Measurements from ENCODE around the gene TOR3A. TPM values are rescaled to one million over a fixed set of nuclear protein-coding genes. Genes with fewer than 3 reads are reported as not detected.

The TOR3A gene
- total and polyA plus RNA-seq, 2 of the 13 experiments (the other 11 are each of a cell fraction or from before 2014, with no cell fraction given), result 14.7 to 28.4 TPM

DNA sequence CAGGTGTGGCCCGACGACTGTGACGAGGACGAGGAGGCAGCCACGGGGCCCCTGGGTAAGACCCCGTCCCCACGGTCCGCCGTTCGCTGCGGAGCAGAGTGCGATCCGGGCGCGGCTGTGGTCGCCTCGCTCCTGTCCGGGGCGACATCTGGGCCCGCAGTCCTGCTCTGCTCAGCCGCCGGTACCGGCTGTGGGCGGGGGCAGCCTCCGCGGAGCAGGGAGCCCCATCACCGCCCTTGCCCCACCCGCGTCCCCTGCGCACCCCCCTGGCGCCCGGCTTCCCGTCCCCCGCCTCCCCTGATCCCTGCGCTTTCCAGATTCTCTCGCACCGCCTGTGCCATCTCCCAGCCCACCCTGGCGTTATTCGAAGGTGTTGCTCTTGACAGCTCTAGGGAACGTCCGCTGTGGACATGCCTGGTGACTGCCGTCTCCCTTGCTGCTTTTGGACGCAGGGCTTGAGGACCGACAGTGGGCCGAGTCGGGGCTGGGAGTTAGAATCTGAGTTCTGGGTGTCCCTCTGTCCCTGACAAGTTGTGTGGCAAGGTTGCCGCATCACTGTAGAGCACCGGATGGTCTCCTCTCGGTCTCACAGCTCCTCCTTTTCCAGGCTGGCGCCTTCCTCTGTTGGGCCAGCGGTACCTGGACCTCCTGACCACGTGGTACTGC, 596 bp downstream of the TOR3A start (continued):
- TF ChIP-seq PHF8 (CRISPR knock-in tag; IDR thresholded peaks at IDR 0.05) (peak; percentile 41; the same call in 1 of the 2 replicates), ZNF850 (CRISPR knock-in tag; conservative IDR thresholded peaks at IDR 0.05) (peak; percentile 78; the same call in 1 of the 2 replicates)

DNA sequence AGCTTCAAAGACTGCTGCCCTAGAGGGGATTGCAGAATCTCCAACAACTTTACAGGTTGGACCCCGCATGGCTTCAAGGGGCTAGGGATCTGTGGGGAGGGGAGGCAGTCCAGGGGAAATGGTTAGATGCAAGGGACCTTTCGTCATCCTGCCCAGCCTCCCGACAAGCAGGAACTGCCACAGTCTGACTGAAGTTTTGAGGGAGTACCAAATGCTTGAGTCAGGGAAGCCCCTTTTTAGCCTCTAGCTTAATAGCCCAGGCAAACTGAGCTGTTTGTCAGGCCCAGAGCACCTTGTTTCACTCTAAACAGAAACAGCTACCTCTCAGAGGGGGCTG, 1.1 kb downstream of the TOR3A start:
- intact Hi-C loops (cut with micrococcal nuclease; ENCODE audit: unreplicated experiment), result loop anchor here (1.0 kb wide), 1 partner anchor 22 kb away; no protein-coding TSS in a partner anchor
- H3K4me3 ChIP-seq (replicated peaks in 1 of 3; ENCODE audit: insufficient read depth in 1 of 3, low read depth in 2 of 3, low read length in 3 of 3), result peak overlapping the region; percentile 58 to 86 (median 85); a peak in 5 of 6 replicates
- H3K79me2 ChIP-seq (ENCODE audit: insufficient read depth, low read length), result peaks cover 16% of the 10 kb centered on the region
- DNase-seq (ENCODE audit: low spot score) (no peak), FAIRE-seq (no peak), ATAC-seq (no peak)
- BruUV-seq (replicated peaks), result no TSS peak
- peak overlapping the region; percentile 96 for H3K4me2 ChIP-seq (ENCODE audit: low read depth, low read length)
- POLR2A ChIA-PET, result interaction anchor here (0.7 to 3.2 kb wide), 5 partner anchors 8 to 283 kb away, joined by 3 to 20 read pairs (median 6); partner anchors contain the start of genes AXDND1 and SOAT1
- 0% methylated on average over 1 of the region's 3 CpGs for WGBS (ENCODE audit: low lambda C conversion rate)
- in situ Hi-C loops (cut with HindIII; ENCODE audit: extremely low pct_ligation_motif_present, low pct_unique_long_range_greater_than_20kb), result loop anchor here (10.0 kb wide), 1 partner anchor 282 kb away; the partner anchor contains the start of gene AXDND1
- peak overlapping the region; percentile 77 for H3K27ac ChIP-seq (ENCODE audit: extremely low read length, insufficient read depth, low read length)
- CTCF ChIA-PET (ENCODE audit: low intra/inter-chr PET ratio, low total read pairs), result no interaction called here
- H3K27me3 ChIP-seq (ENCODE audit: control insufficient read depth in 1 of 2, insufficient read depth in 2 of 2, low read length in 2 of 2), result no peaks in the 10 kb centered on the region
- H3K36me3 ChIP-seq (replicated peaks in 1 of 2; ENCODE audit: control insufficient read depth in 1 of 2, insufficient read depth in 2 of 2, low read length in 2 of 2), result peaks cover 1 to 8% of the 10 kb centered on the region in 2 experiments; a peak in 2 of 5 replicates
- H4K20me1 ChIP-seq (ENCODE audit: insufficient read depth, low read length), result no peaks in the 10 kb centered on the region
- peaks cover 39% of the 10 kb centered on the region for H3K4me1 ChIP-seq (ENCODE audit: insufficient read depth, low read length)
- H3K9me3 ChIP-seq (ENCODE audit: low read length), result no peaks in the 10 kb centered on the region
- H3K9ac ChIP-seq (ENCODE audit: insufficient read depth, low read depth, low read length), result peak overlapping the region; percentile 79
- H2AFZ ChIP-seq (ENCODE audit: low read length), result peak overlapping the region; percentile 42
- TF ChIP-seq, protein P1, sequence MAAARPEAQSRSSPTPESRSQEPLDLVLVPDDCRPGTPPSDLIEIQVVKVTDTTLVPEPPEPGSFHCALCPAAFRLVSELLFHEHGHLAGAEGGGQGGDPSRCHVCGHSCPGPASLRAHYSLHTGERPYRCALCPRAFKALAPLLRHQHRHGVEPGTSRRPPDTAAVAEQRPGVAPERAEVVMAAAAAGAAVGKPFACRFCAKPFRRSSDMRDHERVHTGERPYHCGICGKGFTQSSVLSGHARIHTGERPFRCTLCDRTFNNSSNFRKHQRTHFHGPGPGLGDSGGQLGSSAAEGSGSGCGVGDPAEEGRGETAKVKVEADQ (CRISPR knock-in tag; IDR thresholded peaks at IDR 0.05; ENCODE audit: borderline replicate concordance), result no peak
- TF ChIP-seq, protein P2, sequence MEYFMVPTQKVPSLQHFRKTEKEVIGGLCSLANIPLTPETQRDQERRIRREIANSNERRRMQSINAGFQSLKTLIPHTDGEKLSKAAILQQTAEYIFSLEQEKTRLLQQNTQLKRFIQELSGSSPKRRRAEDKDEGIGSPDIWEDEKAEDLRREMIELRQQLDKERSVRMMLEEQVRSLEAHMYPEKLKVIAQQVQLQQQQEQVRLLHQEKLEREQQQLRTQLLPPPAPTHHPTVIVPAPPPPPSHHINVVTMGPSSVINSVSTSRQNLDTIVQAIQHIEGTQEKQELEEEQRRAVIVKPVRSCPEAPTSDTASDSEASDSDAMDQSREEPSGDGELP (IDR thresholded peaks at IDR 0.05; ENCODE audit: borderline replicate concordance, low read depth), result no peak
- TF ChIP-seq ZNF781 (CRISPR knock-in tag; IDR thresholded peaks at IDR 0.05; ENCODE audit: borderline replicate concordance, not compliant biosample characterization), result peak; percentile 40
- TF ChIP-seq MED1 (CRISPR knock-in tag; IDR thresholded peaks at IDR 0.05), result peak; percentile 7; the same call in 1 of the 2 replicates
- peak; percentile 1; the same call in 1 of the 2 replicates for TF ChIP-seq STAG1 (CRISPR knock-in tag; IDR thresholded peaks at IDR 0.05)
- TF ChIP-seq, protein P3, sequence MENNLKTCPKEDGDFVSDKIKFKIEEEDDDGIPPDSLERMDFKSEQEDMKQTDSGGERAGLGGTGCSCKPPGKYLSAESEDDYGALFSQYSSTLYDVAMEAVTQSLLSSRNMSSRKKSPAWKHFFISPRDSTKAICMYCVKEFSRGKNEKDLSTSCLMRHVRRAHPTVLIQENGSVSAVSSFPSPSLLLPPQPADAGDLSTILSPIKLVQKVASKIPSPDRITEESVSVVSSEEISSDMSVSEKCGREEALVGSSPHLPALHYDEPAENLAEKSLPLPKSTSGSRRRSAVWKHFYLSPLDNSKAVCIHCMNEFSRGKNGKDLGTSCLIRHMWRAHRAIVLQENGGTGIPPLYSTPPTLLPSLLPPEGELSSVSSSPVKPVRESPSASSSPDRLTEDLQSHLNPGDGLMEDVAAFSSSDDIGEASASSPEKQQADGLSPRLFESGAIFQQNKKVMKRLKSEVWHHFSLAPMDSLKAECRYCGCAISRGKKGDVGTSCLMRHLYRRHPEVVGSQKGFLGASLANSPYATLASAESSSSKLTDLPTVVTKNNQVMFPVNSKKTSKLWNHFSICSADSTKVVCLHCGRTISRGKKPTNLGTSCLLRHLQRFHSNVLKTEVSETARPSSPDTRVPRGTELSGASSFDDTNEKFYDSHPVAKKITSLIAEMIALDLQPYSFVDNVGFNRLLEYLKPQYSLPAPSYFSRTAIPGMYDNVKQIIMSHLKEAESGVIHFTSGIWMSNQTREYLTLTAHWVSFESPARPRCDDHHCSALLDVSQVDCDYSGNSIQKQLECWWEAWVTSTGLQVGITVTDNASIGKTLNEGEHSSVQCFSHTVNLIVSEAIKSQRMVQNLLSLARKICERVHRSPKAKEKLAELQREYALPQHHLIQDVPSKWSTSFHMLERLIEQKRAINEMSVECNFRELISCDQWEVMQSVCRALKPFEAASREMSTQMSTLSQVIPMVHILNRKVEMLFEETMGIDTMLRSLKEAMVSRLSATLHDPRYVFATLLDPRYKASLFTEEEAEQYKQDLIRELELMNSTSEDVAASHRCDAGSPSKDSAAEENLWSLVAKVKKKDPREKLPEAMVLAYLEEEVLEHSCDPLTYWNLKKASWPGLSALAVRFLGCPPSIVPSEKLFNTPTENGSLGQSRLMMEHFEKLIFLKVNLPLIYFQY (CRISPR knock-in tag; IDR thresholded peaks at IDR 0.05; ENCODE audit: borderline replicate concordance), result peak; percentile 32; the same call in 1 of the 2 replicates
- peak; percentile 10; the same call in 1 of the 2 replicates for TF ChIP-seq ZMYM4 (CRISPR knock-in tag; IDR thresholded peaks at IDR 0.05)
- 0 out of 2 replicates have a peak, but pooled peaks have one; percentile 11 for TF ChIP-seq ZNF232 (CRISPR knock-in tag; IDR thresholded peaks at IDR 0.05; ENCODE audit: borderline replicate concordance)
- TF ChIP-seq, protein P4, sequence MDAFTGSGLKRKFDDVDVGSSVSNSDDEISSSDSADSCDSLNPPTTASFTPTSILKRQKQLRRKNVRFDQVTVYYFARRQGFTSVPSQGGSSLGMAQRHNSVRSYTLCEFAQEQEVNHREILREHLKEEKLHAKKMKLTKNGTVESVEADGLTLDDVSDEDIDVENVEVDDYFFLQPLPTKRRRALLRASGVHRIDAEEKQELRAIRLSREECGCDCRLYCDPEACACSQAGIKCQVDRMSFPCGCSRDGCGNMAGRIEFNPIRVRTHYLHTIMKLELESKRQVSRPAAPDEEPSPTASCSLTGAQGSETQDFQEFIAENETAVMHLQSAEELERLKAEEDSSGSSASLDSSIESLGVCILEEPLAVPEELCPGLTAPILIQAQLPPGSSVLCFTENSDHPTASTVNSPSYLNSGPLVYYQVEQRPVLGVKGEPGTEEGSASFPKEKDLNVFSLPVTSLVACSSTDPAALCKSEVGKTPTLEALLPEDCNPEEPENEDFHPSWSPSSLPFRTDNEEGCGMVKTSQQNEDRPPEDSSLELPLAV (CRISPR knock-in tag; conservative IDR thresholded peaks at IDR 0.05; ENCODE audit: low read depth), result no peak
- TF ChIP-seq SP4 (CRISPR knock-in tag; IDR thresholded peaks at IDR 0.05), result 0 out of 2 replicates have a peak, but pooled peaks have one; percentile 49

All from HepG2 (cell line).